Skin of body (tissue), 2 donors: ENCODE data around the gene DMKN. TPM values are rescaled to one million over a fixed set of nuclear protein-coding genes. Genes with fewer than 3 reads are reported as not detected.
"Not testable (repeated sequence)": the region's sequence is repeated elsewhere in the genome, so short reads cannot be mapped to it uniquely, and the experiment has no call there.

Experiments
- DNase-seq: peaks from one replicate; lab custom pipeline; 2025; lab: John Stamatoyannopoulos, UW
- total RNA-seq: library from RNA; depleted of rRNA; stranded (reverse); fragments of >200 nt; gene quantifications from one replicate; pipeline ENCODE4 v1.2.3, GENCODE V29; 2014

The DMKN gene
- total RNA-seq, 1 donor from 2014 or later, result 456 TPM

DNA sequence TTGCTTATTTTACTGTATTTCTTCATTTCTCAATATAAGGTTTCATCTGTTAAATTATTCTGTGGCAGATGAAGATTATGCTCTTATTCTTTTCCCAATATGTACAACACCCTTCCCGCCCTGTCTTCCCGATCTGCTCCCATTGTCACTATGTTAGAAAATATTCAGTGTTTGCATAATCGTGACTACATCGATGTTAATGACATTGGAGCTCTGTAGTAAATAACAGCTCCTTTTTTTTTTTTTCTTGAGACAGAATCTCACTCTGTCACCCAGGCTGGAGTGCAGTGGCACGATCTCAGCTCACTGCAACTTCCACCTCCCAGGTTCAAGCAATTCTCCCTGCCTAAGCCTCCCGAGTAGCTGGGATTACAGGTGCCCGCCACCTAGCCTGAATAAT lies 50.5 kb downstream of the DMKN start:
- DNase-seq, result not testable (repeated sequence)

DNA sequence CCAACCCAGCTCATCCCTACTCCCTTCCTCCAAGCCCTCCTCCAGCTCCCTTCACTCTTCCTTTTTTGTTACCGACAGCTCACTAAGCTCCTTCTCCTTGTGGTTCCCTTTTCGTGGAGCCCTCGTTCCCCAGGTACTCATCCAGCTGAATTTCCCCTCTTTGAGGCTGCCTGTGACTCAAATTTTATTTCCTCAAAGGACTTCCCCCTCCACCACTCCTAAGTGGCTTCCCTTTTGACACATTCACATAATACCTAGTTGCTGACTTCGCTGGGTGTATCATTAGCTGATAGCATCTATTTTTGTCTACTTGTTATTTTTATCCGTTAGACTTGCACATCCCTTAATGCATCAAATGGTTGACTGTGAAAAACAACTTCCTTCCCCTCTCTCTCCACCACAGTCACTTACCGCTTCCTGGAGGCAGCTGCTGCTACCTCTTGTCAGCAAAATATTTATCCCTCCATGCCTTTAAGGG lies 50.9 kb downstream of the DMKN start:
- DNase-seq, result peak; percentile 6

DNA sequence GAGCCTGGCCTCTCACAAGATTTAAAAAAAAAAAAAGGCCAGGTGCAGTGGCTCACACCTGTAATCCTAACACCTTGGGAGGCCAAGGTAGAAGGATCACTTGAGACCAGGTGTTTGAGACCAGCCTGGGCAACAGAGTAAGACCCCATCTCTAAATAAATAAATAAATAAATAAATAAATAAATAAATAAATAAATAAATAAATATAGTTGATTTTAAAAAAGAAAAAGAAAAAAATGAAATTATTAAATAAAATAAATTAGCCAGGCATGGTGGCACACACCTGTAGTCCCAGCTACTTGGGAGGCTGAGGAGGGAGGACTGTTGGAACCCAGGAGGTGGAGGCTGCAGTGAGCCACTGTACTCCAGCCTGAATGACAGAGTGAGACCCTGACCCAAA lies 51.7 kb downstream of the DMKN start:
- not testable (repeated sequence) for DNase-seq

DNA sequence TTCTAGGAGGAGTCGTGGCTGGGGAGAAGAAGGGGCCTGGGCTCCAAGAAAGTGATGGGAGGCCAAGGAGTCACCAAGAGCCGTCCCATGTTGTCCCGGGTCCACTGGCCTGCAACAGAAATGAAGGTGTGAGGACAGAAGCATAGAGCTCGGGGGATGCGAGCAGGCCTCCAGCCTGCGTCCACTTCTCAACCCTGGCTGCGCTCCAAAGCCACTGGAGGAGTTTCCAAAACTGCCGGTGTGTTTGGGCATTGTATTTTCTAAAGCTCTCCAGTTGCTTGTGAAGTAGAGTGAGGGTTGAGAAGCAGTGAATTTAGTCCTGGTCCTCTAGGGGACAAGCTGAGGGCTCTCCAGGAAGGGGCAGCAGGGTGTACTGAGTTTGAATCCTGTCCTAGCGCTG lies 52.4 kb downstream of the DMKN start:
- no peak for DNase-seq

DNA sequence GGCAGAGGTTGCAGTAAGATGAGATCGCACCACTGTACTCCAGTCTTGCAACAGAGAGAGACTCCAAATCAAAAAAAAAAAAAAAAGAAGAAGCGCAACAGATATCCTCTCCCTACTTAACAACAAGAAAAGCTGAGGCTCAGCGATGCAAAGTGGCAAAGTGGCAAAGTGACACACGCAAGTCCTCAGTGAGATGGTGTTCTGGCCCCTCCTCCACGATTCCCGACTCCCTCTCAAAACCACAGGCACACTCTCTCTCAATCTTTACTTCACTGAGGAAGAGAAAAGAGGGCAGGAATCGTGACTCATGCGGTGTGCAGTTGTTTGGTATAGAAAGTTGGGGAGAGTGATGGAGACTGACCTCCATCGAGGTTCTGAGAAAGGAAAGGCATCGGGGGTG lies 52.8 kb downstream of the DMKN start:
- no peak for DNase-seq

DNA sequence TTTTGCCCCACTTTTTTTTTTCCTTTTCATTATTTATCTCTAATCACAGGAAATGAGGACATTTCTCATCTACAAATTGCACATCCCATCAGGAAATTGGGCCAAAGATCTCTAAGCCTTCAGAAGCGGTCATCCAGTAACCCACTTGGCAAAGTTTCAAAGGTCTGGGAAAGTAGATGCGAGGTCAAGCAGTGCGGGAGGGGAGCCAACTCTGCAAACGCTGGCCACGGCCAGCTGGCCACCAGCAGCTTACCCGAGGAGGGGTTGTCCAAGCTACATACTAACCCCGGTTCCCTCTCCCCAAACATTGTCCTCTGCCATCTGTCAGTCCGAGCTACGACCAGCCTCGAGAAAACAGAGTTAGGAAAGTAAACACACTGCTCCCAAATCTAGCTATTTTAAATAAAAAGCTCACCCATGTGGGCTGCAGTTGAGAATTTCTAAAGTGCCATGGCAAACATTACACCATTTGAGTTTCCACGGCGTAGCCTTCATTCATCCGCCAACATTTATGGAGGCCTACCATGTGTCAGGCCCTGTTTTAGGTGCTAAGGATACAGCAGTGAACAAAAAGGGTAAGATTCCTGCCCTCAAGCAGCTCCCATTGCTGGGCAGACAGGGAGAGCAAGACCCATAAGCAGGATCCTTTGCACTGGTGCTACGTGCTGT lies 53.9 kb downstream of the DMKN start:
- DNase-seq, result peak; percentile 60

DNA sequence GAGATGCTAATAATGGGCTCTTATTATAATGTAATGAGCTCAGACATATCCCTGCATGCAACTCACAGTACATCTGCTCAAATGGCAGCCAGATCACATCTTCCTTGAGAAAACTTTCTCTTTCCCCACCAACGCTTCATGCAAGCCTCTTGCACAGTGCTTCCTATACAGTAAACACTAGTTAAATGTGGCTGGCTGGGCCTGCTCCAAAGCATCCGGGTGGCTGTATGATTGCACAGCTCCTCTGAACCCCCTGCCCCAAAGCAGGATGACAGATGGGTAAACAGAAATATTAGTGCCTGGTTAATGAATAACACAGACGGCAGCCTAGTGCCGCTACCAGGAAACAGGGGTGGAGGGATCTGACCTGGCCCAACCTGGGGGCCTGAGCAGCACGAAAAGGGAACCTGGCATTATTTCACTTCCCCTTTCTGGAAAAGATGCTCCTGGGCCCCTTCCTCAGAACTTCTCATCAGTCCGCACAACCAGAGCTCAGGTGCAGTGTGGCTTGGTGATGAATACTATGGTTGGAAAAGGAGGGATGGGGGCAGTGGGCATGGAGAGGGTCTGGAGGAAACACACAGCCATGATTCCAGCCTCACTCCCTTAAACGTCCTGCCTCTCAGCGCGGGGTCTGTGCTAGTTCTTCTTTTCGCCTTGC lies 54.6 kb downstream of the DMKN start:
- DNase-seq, result no peak

DNA sequence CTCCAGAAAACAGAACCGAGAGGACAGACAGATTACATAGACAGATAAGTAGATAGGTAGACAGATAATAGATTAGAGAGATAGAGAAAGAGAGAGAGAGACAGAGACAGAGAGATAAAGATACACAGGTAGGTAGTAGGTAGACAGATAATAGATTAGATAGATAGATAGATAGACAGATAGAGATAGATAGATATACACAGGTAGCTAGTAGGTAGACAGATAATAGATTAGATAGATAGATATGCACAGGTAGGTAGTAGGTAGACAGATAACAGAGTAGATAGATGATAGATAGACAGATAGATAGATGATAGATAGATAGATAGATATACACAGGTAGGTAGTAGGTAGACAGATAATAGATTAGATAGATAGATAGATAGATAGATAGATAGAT lies 55.3 kb downstream of the DMKN start:
- no peak for DNase-seq

DNA sequence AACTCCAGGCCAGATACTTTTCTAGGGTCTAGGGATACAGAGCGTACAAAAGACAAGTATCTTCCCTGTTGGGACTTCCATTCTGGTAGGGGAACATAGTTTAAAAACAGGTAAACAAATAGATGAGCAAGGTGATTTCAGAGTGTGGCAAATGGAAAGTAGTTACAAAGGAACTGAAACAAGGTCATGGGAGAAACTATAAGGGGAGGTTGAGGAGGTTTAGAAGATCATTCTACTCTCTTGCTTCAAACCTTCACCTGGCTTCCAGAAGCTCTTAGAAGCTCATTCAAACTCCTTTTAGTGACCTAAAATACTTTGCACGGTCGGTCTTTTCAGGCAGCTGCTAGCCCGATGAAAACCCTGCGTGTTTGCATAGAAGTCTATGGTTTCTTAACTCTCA lies 56.3 kb downstream of the DMKN start:
- DNase-seq, result no peak

DNA sequence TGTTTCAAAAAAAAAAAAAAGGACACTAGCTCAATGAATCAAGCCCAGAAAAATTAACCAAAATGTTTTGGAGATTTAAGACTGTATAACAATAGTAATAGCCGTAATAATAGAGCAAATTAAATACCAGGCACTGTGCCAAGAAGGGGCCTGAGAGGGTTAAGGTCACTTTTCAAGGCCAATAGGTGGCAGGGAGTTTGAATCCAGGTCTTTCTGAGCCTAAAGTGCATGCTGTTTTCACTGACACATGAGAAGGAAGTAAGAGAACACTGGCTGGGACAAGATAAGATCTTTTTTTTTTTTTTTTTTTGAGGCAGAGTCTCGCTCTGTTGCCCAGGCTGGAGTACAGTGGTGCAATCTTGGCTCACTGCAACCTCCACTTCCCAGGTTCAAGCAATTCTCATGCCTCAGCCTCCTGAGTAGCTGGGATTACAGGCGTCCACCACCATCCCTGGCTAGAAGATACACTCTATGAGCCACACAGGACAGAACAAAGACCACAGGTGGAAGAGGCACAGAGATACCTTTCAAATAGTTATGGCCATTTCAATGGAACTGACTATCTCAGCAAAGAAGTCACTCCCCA lies 57.7 kb downstream of the DMKN start:
- no peak for DNase-seq

DNA sequence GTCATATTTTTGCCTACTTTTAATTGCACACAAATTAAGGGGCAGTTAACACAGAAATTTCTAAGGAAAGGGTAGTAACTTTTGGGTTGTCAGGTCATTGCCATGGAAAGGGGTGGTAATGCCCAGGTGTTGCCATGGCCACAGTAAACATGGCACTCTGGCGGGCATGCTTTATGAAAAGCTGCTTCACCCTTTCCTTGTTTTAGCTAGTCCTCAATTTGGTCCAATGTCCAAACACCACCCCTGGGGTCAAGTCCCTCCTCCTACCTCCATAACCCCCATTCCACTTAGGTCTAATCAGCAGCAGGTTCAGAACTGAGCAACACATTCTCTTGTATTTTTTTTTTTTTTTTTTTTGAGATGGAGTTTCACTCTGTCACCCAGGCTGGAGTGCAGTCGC lies 58.8 kb downstream of the DMKN start:
- no peak for DNase-seq

DNA sequence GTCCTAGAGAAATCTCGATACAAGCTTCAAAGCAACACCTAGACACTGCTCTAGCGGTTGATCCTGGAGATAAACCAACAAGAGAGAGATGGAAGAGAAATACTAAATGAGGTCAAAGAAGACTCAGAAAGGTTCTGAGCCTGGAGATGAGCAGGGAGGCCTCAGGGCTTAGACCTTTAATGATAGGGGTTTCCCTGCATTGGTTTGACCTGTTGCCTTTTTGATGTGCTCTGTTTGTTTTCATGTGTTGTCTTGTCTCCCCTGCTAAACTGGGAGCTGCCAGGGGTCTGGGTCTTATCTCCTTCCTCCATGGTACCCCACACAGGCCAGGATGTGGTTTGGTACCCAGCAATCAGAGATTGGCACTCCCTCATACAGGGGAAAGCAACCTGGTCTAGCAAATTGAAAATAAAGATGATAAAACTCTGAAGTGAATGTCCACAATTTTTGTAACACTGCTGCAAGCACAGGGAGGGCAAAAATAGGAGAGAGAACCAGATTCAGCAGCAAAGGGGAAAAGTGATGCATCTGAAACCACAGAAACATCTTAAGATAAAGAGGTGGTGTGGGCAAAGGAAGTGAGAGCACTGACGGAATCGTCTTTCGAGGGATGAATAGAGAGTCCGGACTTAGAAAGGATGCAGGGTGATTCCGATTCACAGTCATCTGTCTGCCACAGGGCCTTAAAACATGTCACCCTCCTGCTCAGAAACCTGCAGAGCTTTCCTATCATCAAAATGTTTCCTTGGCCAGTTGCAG lies 61.9 kb downstream of the DMKN start:
- no peak for DNase-seq

DNA sequence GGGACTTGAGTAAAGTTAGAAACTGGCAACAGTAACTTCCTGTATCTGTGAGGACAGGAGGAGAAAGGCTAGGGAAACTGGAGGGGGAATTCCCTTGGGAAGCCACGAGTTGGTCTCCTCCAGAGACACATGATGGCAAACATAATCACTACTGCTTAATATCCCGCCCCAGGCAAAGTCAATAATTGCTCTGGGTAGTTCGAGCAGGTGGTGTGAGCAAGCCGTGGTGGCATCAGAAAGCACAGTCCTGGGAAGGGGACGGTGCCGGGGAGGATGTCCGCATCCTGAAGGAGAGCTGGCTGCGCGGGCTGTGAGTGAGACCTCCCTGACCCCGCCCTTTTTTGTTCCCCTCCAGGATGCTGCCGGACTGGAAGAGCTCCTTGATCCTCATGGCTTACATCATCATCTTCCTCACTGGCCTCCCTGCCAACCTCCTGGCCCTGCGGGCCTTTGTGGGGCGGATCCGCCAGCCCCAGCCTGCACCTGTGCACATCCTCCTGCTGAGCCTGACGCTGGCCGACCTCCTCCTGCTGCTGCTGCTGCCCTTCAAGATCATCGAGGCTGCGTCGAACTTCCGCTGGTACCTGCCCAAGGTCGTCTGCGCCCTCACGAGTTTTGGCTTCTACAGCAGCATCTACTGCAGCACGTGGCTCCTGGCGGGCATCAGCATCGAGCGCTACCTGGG lies 63.9 kb downstream of the DMKN start:
- no peak for DNase-seq

DNA sequence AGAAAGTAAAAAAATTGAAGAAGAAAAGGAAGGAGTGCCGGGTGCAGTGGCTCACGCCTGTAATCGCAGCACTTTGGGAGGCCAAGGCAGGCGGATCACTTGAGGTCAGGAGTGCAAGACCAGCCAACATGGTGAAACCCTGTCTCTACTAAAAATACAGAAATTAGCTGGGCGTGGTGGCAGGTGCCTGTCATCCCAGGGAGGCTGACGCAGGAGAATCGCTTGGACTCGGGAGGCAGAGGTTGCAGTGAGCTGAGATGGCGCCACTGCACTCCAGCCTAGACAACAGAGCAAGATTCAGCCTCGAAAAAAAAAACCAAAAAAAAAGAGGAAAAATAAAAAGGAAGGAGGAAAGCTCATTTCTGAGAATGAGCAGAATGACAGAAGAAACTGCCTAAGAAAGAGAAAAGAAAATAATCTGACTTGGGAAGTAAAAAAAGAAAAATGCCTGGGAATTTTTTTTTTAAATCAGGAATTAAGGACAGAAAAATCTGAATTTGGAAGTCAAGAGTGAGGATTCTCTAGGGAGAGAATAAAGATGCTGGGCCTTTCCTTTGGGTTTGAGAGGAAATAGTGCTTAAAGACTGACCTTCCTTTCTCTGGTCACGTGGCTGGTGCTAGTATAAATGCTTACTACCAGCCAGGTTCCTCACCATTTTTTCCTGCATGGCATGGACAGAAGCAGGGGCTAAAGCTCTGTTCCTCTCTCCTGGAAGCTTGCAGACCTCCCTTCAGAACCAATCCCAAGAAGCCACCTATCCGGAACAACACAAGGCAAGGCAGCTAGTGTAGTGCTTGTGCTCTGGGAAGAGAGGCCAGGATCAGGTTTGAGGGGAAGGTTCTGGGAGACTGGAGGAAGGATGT lies 65.6 kb downstream of the DMKN start, which contains the start of gene FFAR2:
FFAR2 (plus strand) TSS at position 652 of the 864 bp plus-strand sequence. CDS start 1,458 bp downstream, outside the sequence.
- DNase-seq, result no peak

Other genes with a start within 250 kb of the DMKN start
- 37.0 TPM for gene USF2, start 244.7 kb downstream of the DMKN start, total RNA-seq
- gene HAMP, start 231.1 kb downstream of the DMKN start, total RNA-seq, result not detected
- 0.69 TPM for gene MAG, start 221.5 kb downstream of the DMKN start, total RNA-seq
- 0.99 TPM for gene CD22, start 184.5 kb downstream of the DMKN start, total RNA-seq
- not detected for gene FFAR1, start 165.7 kb downstream of the DMKN start, total RNA-seq
- 0.10 TPM for gene FFAR3, start 155.2 kb downstream of the DMKN start, total RNA-seq
- gene GPR42, start 142.6 kb downstream of the DMKN start, total RNA-seq, result not detected
- gene FFAR2, start 65.4 kb downstream of the DMKN start, total RNA-seq, result 0.99 TPM
- 579 TPM for gene KRTDAP, start 23.2 kb downstream of the DMKN start, total RNA-seq
- 197 TPM for gene SBSN, start 14.7 kb upstream of the DMKN start, total RNA-seq
- gene GAPDHS, start 19.8 kb upstream of the DMKN start, total RNA-seq, result 0.20 TPM
- 41.2 TPM for gene TMEM147, start 32.0 kb upstream of the DMKN start, total RNA-seq
- not detected for gene ATP4A, start 50.0 kb upstream of the DMKN start, total RNA-seq
- not detected for gene PMIS2, start 72.5 kb upstream of the DMKN start, total RNA-seq
- 6.9 TPM for gene HAUS5, start 99.1 kb upstream of the DMKN start, total RNA-seq
- gene RBM42, start 115.4 kb upstream of the DMKN start, total RNA-seq, result 21.8 TPM
- 0.79 TPM for gene ETV2, start 128.1 kb upstream of the DMKN start, total RNA-seq
- gene COX6B1, start 134.7 kb upstream of the DMKN start, total RNA-seq, result 238 TPM
- 0.49 TPM for gene UPK1A, start 152.9 kb upstream of the DMKN start, total RNA-seq
- not detected for gene ZBTB32, start 190.9 kb upstream of the DMKN start, total RNA-seq
- gene KMT2B, start 204.4 kb upstream of the DMKN start, total RNA-seq, result 11.8 TPM
- 1.2 TPM for gene IGFLR1, start 228.8 kb upstream of the DMKN start, total RNA-seq
- 5.9 TPM for gene U2AF1L4, start 231.8 kb upstream of the DMKN start, total RNA-seq
- gene PSENEN, start 232.0 kb upstream of the DMKN start, total RNA-seq, result 10.1 TPM
- gene LIN37, start 234.9 kb upstream of the DMKN start, total RNA-seq, result 4.2 TPM
- 18.4 TPM for gene HSPB6, start 243.4 kb upstream of the DMKN start, total RNA-seq
- gene PROSER3, start 244.5 kb upstream of the DMKN start, total RNA-seq, result 4.5 TPM